Stimulated activated CD8-positive, alpha-beta memory T cell treated with anti-CD3 and anti-CD28 coated beads, Interleukin-4, amount 100 ng/mL, for 24 hours (primary cell): ENCODE measurements around the gene POLD2.
"Not testable (repeated sequence)": the region's sequence is repeated elsewhere in the genome, so short reads cannot be mapped to it uniquely, and the experiment has no call there.

Experiments used
- DNase-seq: peaks from one replicate; pipeline ENCODE4 v3.0.0-alpha.2; 2020; ENCODE audit warnings: low read depth

Gene POLD2

GRCh38 chr7:44123190-44124003 lies at the start of gene POLD2:
TSS of gene POLD2 (minus strand) at chr7:44123548. CDS start at chr7:44122053, 1,495 bp downstream.
- DNase-seq = peak; percentile 99

GRCh38 chr7:44172803-44173424 lies 49.6 kb upstream of the POLD2 start:
- DNase-seq = no peak

GRCh38 chr7:44172352-44172751 lies 49.0 kb upstream of the POLD2 start:
- no peak for DNase-seq

GRCh38 chr7:44171901-44172300 lies 48.6 kb upstream of the POLD2 start:
- not testable (repeated sequence) for DNase-seq

GRCh38 chr7:44167920-44168319 lies 44.6 kb upstream of the POLD2 start:
- no peak for DNase-seq

- DNase-seq = no peak
Measured at GRCh38 chr7:44163591-44163990, 40.2 kb upstream of the POLD2 start.

GRCh38 chr7:44162785-44163395 lies 39.5 kb upstream of the POLD2 start:
- DNase-seq = no peak

GRCh38 chr7:44162179-44162578 lies 38.8 kb upstream of the POLD2 start:
- no peak for DNase-seq

- no peak for DNase-seq
Measured at GRCh38 chr7:44161371-44161770, 38.0 kb upstream of the POLD2 start.

- no peak for DNase-seq
Measured at GRCh38 chr7:44159824-44160630, 36.7 kb upstream of the POLD2 start.

GRCh38 chr7:44158873-44159631 lies 35.7 kb upstream of the POLD2 start:
- DNase-seq = no peak

GRCh38 chr7:44158096-44158872 lies 34.9 kb upstream of the POLD2 start:
- no peak for DNase-seq

- DNase-seq = no peak
Measured at GRCh38 chr7:44157116-44158080, 34.0 kb upstream of the POLD2 start.

GRCh38 chr7:44156453-44157010 lies 33.2 kb upstream of the POLD2 start:
- DNase-seq = no peak

GRCh38 chr7:44155191-44156185 lies 32.1 kb upstream of the POLD2 start:
- DNase-seq = no peak

- no peak for DNase-seq
Measured at GRCh38 chr7:44154703-44155102, 31.4 kb upstream of the POLD2 start.

GRCh38 chr7:44153948-44154335 lies 30.6 kb upstream of the POLD2 start:
- DNase-seq = no peak
